Heart left ventricle (tissue), 16 donors: ENCODE data around the gene FKBP4. TPM values are rescaled to one million over a fixed set of nuclear protein-coding genes. Genes with fewer than 3 reads are reported as not detected.

Experiments
- ATAC-seq, 4 donors: fragments of 200-7000 bp; cut with Tn5 transposase; one replicate each; pipeline ENCODE4 v1.9.1; 2020 to 2022; ENCODE audit warnings: moderate library complexity in 4 of 4, mild to moderate bottlenecking in 3 of 4, moderate number of reproducible peaks in 1 of 4
- DNase-seq, 5 donors: peaks; one replicate each; pipeline ENCODE4 v3.0.0-alpha.2; 2020
- H3K27ac ChIP-seq, 12 donors: fragments of 200-600 bp; sonication (generic) in 4 of 12; one replicate each; pipeline versions ENCODE4 v1.5.0 to v1.8.0; 2016 to 2022; ENCODE audit warnings: mild to moderate bottlenecking in 2 of 12
- H3K27me3 ChIP-seq, 9 donors: fragments of 200-600 bp; sonication (generic) in 2 of 9; one replicate each; pipeline versions ENCODE4 v1.5.1 to v1.8.0; 2016 to 2022; ENCODE audit warnings: mild to moderate bottlenecking in 3 of 9
- H3K36me3 ChIP-seq, 9 donors: fragments of 200-600 bp; sonication (generic) in 2 of 9; one replicate each; pipeline versions ENCODE4 v1.5.0 to v1.8.0; 2018 to 2022; ENCODE audit warnings: mild to moderate bottlenecking in 2 of 9
- H3K4me1 ChIP-seq, 12 donors: fragments of 200-600 bp; sonication (generic) in 4 of 12; one replicate each; pipeline versions ENCODE4 v1.5.0 to v1.8.0; 2016 to 2022; ENCODE audit warnings: mild to moderate bottlenecking in 3 of 12
- H3K4me3 ChIP-seq, 12 donors: fragments of 200-600 bp; sonication (generic) in 4 of 12; one replicate each; pipeline versions ENCODE4 v1.5.0 to v1.8.0; 2017 to 2022; ENCODE audit warnings: mild to moderate bottlenecking in 9 of 12, moderate library complexity in 4 of 12
- H3K9me3 ChIP-seq, 12 donors: fragments of 200-600 bp; sonication (generic) in 4 of 12; one replicate each; pipeline versions ENCODE4 v1.5.0 to v1.8.0; 2016 to 2022; ENCODE audit warnings: mild to moderate bottlenecking in 1 of 12
- CTCF ChIP-seq, 12 donors: fragments of 200-600 bp; sonication (generic) in 4 of 12; IDR thresholded peaks; one replicate each; pipeline versions ENCODE4 v1.5.0 to v1.8.0; 2018 to 2022; ENCODE audit warnings: antibody characterized with exemption in 12 of 12, mild to moderate bottlenecking in 5 of 12
- POLR2A ChIP-seq, 2 donors: fragments of 450-650 bp; IDR thresholded peaks; one replicate each; pipeline ENCODE4 v1.6.1; 2017; ENCODE audit warnings: antibody characterized with exemption in 2 of 2, mild to moderate bottlenecking in 2 of 2, moderate library complexity in 2 of 2
- WGBS, 4 donors: extraction: QIAGEN DNeasy Blood & Tissue Kit in 2 of 4; methylation state at CpG; one replicate each; pipeline versions ENCODE4 v1.1.5 to v1.1.7; 2013 to 2018; 5-methylcytosine and 5-hydroxymethylcytosine counted together
- intact Hi-C, 10 donors: fragments of 100-400 bp; cut with DNase I; formaldehyde crosslinking; loops; one replicate each; pipeline versions ENCODE4 v1.11.1 to v1.14.2; 2022
- long read RNA-seq, 3 donors: library from polyadenylated mRNA; unstranded; transcript quantifications; one replicate each; pipeline ENCODE4 v2.0.0, GENCODE V29; 2020 to 2021
- polyA plus RNA-seq, 2 donors: library from polyadenylated mRNA; stranded (reverse); fragments of 200-250 nt; gene quantifications; one replicate each; pipeline ENCODE4 v1.2.3, GENCODE V29; 2013
- total RNA-seq, 9 donors: library from RNA; depleted of rRNA in 2 of 9; stranded (reverse); fragments of >200 nt in 2 of 9; fragmentation: NEBNext Ultra II Directional in 3 of 9; extraction: Animal tissue kit (Norgen Biotek cat#: 25700) in 3 of 9; gene quantifications; one replicate each; pipeline versions ENCODE4 v1.1.0 to v1.2.4, GENCODE V29; 2016 to 2023
- donor health status: ischemic (EF 13 %, LVEDD 7.1; RV severe dilation, severe dysfunction).
- donor health status: healthy with polysubstance abuse.
- donor health status: DM: no; HTN: yes; CAD: no.
- donor health status: DM: no; HTN: no; CAD: no.
- donor health status: ischemic (EF 25% LVEDD 6.9; RV normal size, moderate dysfunction).
- donor health status: ischemic (EF 25% LVEDD 5.7; RV mildly dilated, moderate dysfunction).
- donor health status: healthy.
- donor health status: DM: yes; HTN: yes; CAD: no.
- donor health status: ischemic (EF 35%, LVEDD 5.7; RV mildly dilated, moderate dysfunction).
- donor health status: nonischemic (EF 11% LVEDD 7.7; RV severe dilation, severe dysfunction).
- donor health status: DM: yes; HTN: yes; CAD: no.
- donor health status: PGD.
- donor health status: ischemic (EF 29% LVEDD 5.4; RV normal size, mild dysfunction).
- donor health status: nonischemic (EF 23%, LVEDD 6.1; RV moderate dilation, normal function).

The FKBP4 gene
- total RNA-seq (10 to 100 TPM; 25.8 to 76.2 (median 44.0) TPM), polyA plus RNA-seq (10 to 100 TPM; 25.4 to 84.9 TPM)
- long read RNA-seq, donor 1, transcript FKBP4-201 (10 exons, 3,732 nt): major isoform, 58 of 76 reads
- long read RNA-seq, donor 1, partial matches to known transcripts: 11 of 76 reads
- long read RNA-seq, donor 1, other reads (novel, unspliced or antisense): 7 of 76 reads
- long read RNA-seq, donor 2, transcript FKBP4-201 (10 exons, 3,732 nt): major isoform, 201 of 251 reads
- long read RNA-seq, donor 2, partial matches to known transcripts: 33 of 251 reads
- long read RNA-seq, donor 2, other reads (novel, unspliced or antisense): 17 of 251 reads
- long read RNA-seq, donor 3, transcript FKBP4-201 (10 exons, 3,732 nt): major isoform, 78 of 92 reads
- long read RNA-seq, donor 3, partial matches to known transcripts: 12 of 92 reads
- long read RNA-seq, donor 3, other reads (novel, unspliced or antisense): 2 of 92 reads

GRCh38 chr12:2794736-2795289, at the start of gene FKBP4:
Gene FKBP4, plus strand, starts transcription at chr12:2794970. Its CDS starts 170 bp downstream, at chr12:2795140.
- Histone ChIP-seq H3K4me3 (peak within 1 kb of the TSS; percentile 71 to 95 (median 86)), H3K9me3 (no peaks in the 10 kb centered on the region), H3K27ac (peak within 1 kb of the TSS in 11 of 12 donors; percentile 68 to 89 (median 81)), H3K27me3 (peaks cover 0 to 4% (median 0%) of the 10 kb centered on the region in 9 donors), H3K36me3 (peaks cover 0 to 30% (median 22%) of the 10 kb centered on the region in 9 donors), H3K4me1 (peaks cover 0 to 42% (median 27%) of the 10 kb centered on the region in 12 donors)
- ATAC-seq: peak; percentile 82 to 94 (median 91)
- intact Hi-C loops: loop anchor here in 2 of 10 donors (2.0 kb wide), 1 partner anchor 18 kb away; the partner anchor contains the start of gene ITFG2 (in 2 of the 2)
- 0 to 2% (median 1%) methylated on average over 13 to 63 of the region's 63 CpGs for WGBS, 4 donors
- TF ChIP-seq CTCF (IDR thresholded peaks at IDR 0.05) (no peak), POLR2A (IDR thresholded peaks at IDR 0.05) (peak in 1 of 2 donors; percentile 89)
- peak; percentile 92 to 94 (median 93) for DNase-seq

- DNase-seq (no peak), ATAC-seq (no peak)
- Histone ChIP-seq H3K9me3 (no peaks in the 10 kb centered on the region), H3K4me3 (no peak overlapping the region), H3K36me3 (no peaks in the 10 kb centered on the region), H3K27me3 (peaks cover 0 to 3% (median 0%) of the 10 kb centered on the region in 9 donors), H3K27ac (no peak overlapping the region), H3K4me1 (no peaks in the 10 kb centered on the region)
- intact Hi-C loops: loop anchor here in 1 of 10 donors (10.0 kb wide), 1 partner anchor 289 kb away; no protein-coding TSS in a partner anchor
- WGBS, 4 donors: 46 to 68% (median 53%) methylated on average over 2 of the region's 2 CpGs
- no peak for TF ChIP-seq CTCF (IDR thresholded peaks at IDR 0.05)
- TF ChIP-seq POLR2A (IDR thresholded peaks at IDR 0.05): no peak
Observed at GRCh38 chr12:2745655-2746054, 49.1 kb upstream of the FKBP4 start.

GRCh38 chr12:2749580-2749979, 45.2 kb upstream of the FKBP4 start:
- ATAC-seq (no peak), DNase-seq (no peak)
- TF ChIP-seq POLR2A (IDR thresholded peaks at IDR 0.05): no peak
- TF ChIP-seq CTCF (IDR thresholded peaks at IDR 0.05): no peak
- Histone ChIP-seq H3K9me3 (no peaks in the 10 kb centered on the region), H3K4me1 (peaks cover 0 to 3% (median 0%) of the 10 kb centered on the region in 12 donors), H3K27ac (no peak overlapping the region), H3K36me3 (no peaks in the 10 kb centered on the region), H3K27me3 (peaks cover 0 to 10% (median 0%) of the 10 kb centered on the region in 9 donors), H3K4me3 (no peak overlapping the region)
- intact Hi-C loops: loop anchor here in 1 of 10 donors (10.0 kb wide), 1 partner anchor 285 kb away; no protein-coding TSS in a partner anchor
- 48 to 72% (median 54%) methylated on average over 11 of the region's 11 CpGs for WGBS, 4 donors

- Histone ChIP-seq H3K4me1 (peaks cover 0 to 3% (median 0%) of the 10 kb centered on the region in 12 donors), H3K36me3 (no peaks in the 10 kb centered on the region), H3K4me3 (no peak overlapping the region), H3K9me3 (no peaks in the 10 kb centered on the region), H3K27me3 (peaks cover 0 to 10% (median 0%) of the 10 kb centered on the region in 9 donors), H3K27ac (no peak overlapping the region)
- intact Hi-C loops: no loop called here
- DNase-seq: no peak
- TF ChIP-seq POLR2A (IDR thresholded peaks at IDR 0.05): no peak
- no peak for TF ChIP-seq CTCF (IDR thresholded peaks at IDR 0.05)
- 60 to 64% (median 61%) methylated on average over 5 to 7 of the region's 7 CpGs for WGBS, 4 donors
- ATAC-seq: no peak
Observed at GRCh38 chr12:2750185-2750584, 44.6 kb upstream of the FKBP4 start.
